DND-41 (cell line): ENCODE results near the gene STARD13.

Source experiments
- EZH2 ChIP-seq: IDR thresholded peaks from 3 replicates; pipeline ENCODE4 v1.6.1; 2012; ENCODE audit warnings: borderline replicate concordance, low read depth, mild to moderate bottlenecking, moderate library complexity, low read length, inconsistent platforms; ENCODE audit not compliant: severe bottlenecking
- TF ChIP-seq, protein P1 (sequence below): IDR thresholded peaks from 2 replicates; pipeline ENCODE4 v1.5.1; 2012; ENCODE audit warnings: borderline replicate concordance, low read length, moderate library complexity, mild to moderate bottlenecking; ENCODE audit not compliant: poor library complexity, severe bottlenecking; ENCODE audit errors: extremely low read depth

DNA sequence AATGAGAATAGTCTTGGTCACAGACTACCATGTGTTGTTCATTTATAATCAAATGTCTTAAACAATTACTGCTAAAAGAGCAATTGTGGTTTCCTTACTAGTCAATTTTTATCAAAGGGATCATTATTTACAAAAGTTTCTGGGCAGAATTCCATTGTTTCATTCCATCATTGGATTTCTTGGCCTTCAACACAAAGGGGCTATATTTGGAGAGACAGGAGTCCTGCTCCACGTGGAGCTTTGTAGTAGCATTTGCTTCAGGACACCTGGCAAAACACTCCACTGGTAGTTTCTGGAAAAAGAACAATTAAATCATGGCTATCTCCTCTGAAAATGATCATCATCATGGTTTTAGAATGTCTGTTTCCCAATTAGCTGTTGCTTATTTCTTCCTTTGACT lies 22.3 kb upstream of the STARD13 start:
- TF ChIP-seq EZH2: no peak
- TF ChIP-seq, protein P1, sequence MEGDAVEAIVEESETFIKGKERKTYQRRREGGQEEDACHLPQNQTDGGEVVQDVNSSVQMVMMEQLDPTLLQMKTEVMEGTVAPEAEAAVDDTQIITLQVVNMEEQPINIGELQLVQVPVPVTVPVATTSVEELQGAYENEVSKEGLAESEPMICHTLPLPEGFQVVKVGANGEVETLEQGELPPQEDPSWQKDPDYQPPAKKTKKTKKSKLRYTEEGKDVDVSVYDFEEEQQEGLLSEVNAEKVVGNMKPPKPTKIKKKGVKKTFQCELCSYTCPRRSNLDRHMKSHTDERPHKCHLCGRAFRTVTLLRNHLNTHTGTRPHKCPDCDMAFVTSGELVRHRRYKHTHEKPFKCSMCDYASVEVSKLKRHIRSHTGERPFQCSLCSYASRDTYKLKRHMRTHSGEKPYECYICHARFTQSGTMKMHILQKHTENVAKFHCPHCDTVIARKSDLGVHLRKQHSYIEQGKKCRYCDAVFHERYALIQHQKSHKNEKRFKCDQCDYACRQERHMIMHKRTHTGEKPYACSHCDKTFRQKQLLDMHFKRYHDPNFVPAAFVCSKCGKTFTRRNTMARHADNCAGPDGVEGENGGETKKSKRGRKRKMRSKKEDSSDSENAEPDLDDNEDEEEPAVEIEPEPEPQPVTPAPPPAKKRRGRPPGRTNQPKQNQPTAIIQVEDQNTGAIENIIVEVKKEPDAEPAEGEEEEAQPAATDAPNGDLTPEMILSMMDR: no peak
